HL-60 (cell line): ENCODE measurements around the gene AMPD2.

Experiments
- DNase-seq, 2 experiments: peaks; one replicate each; pipeline ENCODE4 v3.0.0-alpha.2; 2010 to 2020; ENCODE audit warnings: low read depth in 1 of 2, low spot score in 1 of 2
- H3K27ac ChIP-seq: fragments of 250-450 bp; sonication (Bioruptor Pico); replicated peaks from 2 replicates; pipeline ENCODE4 v1.5.1; 2020; ENCODE audit warnings: mild to moderate bottlenecking, moderate library complexity
- H3K27me3 ChIP-seq: fragments of 250-450 bp; sonication (Bioruptor Pico); 2 replicates; pipeline ENCODE4 v1.5.1; 2021; ENCODE audit warnings: mild to moderate bottlenecking, moderate library complexity; ENCODE audit not compliant: insufficient read depth, poor library complexity, severe bottlenecking
- H3K4me3 ChIP-seq: replicated peaks from 2 replicates; pipeline ENCODE4 v1.5.1; 2011; ENCODE audit warnings: mild to moderate bottlenecking, control low read depth, low read length; ENCODE audit not compliant: insufficient read depth
- GABPA ChIP-seq: IDR thresholded peaks from 2 replicates; pipeline ENCODE4 v1.6.1; 2012; ENCODE audit warnings: low read depth
- POLR2AphosphoS5 ChIP-seq: IDR thresholded peaks from 2 replicates; pipeline ENCODE4 v1.6.1; 2012; ENCODE audit warnings: low read depth
- SPI1 ChIP-seq: IDR thresholded peaks from 2 replicates; pipeline ENCODE4 v1.6.1; 2012; ENCODE audit warnings: low read depth, mild to moderate bottlenecking, borderline replicate concordance
- TF ChIP-seq, protein P1 (sequence below): IDR thresholded peaks from one replicate; pipeline ENCODE4 v1.5.1; 2011; ENCODE audit warnings: low read length, control low read depth, inconsistent platforms; ENCODE audit not compliant: insufficient read depth
- TF ChIP-seq, protein P2 (sequence below): IDR thresholded peaks from 2 replicates; pipeline ENCODE4 v1.6.1; 2012; ENCODE audit warnings: low read depth; ENCODE audit not compliant: insufficient replicate concordance

The AMPD2 gene

DNA sequence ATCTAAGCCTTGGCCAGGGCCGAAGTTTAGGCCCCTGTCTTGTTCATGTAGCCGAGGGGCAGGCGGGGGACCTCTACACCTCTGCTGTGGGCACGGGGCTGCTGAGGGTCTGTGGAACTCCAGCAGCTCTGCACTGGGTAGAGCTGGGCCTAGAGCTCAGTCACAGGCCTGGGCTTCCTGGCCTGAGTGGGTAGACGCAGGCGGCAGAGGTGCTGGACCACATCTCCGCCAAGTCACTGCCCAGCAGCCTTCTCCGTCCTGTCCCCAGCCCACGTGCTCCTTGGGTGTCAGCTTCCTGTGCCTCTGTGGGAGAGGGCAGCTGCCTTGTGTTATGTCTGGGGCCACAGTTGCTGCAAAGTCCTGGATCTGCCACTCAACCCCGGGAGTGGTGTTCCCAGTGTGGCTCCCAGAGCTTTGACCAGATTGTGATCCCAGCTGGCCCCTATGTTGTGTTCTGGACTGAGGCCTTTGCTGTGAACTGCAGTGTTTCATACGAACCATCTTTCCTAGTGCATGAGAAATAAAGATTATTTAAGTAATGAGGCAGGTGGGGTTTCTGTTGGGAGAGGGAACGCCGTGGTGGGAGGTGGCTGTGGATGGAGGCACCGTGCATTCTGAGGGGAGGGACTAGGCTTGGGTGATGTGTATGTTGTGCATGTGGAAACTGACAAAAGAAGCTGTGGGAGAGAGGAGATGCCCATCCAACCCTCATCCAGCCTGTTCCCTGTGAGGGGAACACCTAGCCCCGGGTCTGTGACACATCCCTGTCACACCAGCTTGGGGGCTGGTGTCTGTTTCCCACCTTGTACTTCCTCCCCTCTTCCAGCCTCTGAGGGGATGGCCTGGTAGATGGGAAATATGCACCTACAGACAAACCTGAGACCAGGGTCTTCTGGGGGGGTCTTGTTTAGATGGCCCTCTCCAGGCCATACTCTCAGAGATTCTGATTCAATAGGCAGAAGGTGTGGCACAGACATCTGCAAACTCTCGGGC, 12.2 kb downstream of the AMPD2 start:
- DNase-seq: no peak
- TF ChIP-seq POLR2AphosphoS5 (no peak), SPI1 (no peak), GABPA (no peak)
- TF ChIP-seq, protein P1, sequence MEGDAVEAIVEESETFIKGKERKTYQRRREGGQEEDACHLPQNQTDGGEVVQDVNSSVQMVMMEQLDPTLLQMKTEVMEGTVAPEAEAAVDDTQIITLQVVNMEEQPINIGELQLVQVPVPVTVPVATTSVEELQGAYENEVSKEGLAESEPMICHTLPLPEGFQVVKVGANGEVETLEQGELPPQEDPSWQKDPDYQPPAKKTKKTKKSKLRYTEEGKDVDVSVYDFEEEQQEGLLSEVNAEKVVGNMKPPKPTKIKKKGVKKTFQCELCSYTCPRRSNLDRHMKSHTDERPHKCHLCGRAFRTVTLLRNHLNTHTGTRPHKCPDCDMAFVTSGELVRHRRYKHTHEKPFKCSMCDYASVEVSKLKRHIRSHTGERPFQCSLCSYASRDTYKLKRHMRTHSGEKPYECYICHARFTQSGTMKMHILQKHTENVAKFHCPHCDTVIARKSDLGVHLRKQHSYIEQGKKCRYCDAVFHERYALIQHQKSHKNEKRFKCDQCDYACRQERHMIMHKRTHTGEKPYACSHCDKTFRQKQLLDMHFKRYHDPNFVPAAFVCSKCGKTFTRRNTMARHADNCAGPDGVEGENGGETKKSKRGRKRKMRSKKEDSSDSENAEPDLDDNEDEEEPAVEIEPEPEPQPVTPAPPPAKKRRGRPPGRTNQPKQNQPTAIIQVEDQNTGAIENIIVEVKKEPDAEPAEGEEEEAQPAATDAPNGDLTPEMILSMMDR: no peak
- TF ChIP-seq, protein P2, sequence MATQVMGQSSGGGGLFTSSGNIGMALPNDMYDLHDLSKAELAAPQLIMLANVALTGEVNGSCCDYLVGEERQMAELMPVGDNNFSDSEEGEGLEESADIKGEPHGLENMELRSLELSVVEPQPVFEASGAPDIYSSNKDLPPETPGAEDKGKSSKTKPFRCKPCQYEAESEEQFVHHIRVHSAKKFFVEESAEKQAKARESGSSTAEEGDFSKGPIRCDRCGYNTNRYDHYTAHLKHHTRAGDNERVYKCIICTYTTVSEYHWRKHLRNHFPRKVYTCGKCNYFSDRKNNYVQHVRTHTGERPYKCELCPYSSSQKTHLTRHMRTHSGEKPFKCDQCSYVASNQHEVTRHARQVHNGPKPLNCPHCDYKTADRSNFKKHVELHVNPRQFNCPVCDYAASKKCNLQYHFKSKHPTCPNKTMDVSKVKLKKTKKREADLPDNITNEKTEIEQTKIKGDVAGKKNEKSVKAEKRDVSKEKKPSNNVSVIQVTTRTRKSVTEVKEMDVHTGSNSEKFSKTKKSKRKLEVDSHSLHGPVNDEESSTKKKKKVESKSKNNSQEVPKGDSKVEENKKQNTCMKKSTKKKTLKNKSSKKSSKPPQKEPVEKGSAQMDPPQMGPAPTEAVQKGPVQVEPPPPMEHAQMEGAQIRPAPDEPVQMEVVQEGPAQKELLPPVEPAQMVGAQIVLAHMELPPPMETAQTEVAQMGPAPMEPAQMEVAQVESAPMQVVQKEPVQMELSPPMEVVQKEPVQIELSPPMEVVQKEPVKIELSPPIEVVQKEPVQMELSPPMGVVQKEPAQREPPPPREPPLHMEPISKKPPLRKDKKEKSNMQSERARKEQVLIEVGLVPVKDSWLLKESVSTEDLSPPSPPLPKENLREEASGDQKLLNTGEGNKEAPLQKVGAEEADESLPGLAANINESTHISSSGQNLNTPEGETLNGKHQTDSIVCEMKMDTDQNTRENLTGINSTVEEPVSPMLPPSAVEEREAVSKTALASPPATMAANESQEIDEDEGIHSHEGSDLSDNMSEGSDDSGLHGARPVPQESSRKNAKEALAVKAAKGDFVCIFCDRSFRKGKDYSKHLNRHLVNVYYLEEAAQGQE: no peak
- no peaks in the 10 kb centered on the region for H3K27me3 ChIP-seq
- H3K27ac ChIP-seq: no peak overlapping the region
- H3K4me3 ChIP-seq: no peak overlapping the region

DNA sequence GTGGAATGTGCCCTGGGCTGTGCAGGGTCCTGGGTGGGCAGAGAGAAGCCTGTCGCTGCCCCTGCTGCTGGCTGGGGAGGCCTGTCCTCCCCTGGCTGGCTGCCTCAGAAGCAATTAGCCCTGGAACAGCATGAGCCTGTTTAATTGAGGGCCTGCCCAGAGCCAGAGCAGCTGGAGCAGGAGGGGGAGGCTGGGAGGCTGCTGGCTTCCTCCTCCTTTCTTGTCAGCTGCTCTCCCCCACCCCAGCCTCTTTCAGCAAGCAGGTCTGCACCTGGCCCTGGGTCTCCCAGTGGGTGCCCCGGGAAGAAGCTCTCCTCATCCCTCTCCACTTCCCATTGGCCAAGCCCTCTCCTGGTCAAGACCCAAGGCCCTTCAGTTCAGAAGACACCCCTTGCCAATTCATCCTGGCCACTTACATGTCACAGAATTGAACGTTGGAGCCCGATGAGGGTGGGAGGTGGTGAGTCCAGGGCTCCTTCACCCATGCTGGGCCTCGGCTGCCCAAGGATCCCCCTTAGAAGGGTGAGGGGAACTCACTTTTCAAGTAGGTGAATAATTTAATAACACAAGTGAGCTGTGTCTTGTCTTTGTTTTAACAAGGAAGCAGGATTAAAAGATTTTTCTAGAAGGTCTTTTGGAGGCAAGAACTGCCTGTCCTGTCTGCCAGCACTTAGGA, 13.2 kb downstream of the AMPD2 start:
- no peak overlapping the region for H3K27ac ChIP-seq

DNA sequence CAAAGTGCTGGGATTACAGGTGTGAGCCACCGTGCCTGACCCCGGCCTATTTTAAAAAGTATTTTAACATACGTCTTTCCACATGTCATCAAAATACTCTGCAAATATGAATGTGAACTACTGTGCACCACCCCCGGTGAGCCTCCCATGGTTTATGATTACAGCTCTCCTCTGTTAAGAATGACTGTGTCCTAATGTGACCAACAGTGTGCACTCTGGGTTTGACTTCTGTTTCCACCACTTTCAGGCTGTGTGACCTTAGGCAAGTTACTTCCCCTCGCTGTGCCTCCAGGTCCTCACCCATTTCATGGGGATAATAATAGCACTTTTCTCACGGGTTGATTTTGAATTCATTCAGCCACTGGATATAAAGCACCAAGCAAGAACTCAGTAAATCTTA, 14.7 kb downstream of the AMPD2 start:
- TF ChIP-seq, protein P1: no peak
- TF ChIP-seq GABPA (no peak), POLR2AphosphoS5 (no peak), SPI1 (no peak)
- TF ChIP-seq, protein P2: no peak
- no peaks in the 10 kb centered on the region for H3K27me3 ChIP-seq
- DNase-seq: no peak
- H3K27ac ChIP-seq: no peak overlapping the region
- no peak overlapping the region for H3K4me3 ChIP-seq

More for the DNA sequence above, 13.2 kb downstream of the AMPD2 start:
- TF ChIP-seq, protein P1: no peak
- TF ChIP-seq, protein P2: no peak
- TF ChIP-seq POLR2AphosphoS5 (no peak), GABPA (no peak), SPI1 (no peak)
- H3K27me3 ChIP-seq: no peaks in the 10 kb centered on the region
- H3K4me3 ChIP-seq: no peak overlapping the region
- DNase-seq: no peak
